GM12873 (cell line): ENCODE results near the gene H2AZ2.

ENCODE experiments used
- TF ChIP-seq, protein P1 (sequence below): IDR thresholded peaks from 2 replicates; pipeline ENCODE4 v1.5.1; 2012; ENCODE audit warnings: low read depth, mild to moderate bottlenecking, moderate library complexity, low read length, control low read depth; ENCODE audit not compliant: insufficient read depth; ENCODE audit errors: missing control alignments

The H2AZ2 gene

DNA sequence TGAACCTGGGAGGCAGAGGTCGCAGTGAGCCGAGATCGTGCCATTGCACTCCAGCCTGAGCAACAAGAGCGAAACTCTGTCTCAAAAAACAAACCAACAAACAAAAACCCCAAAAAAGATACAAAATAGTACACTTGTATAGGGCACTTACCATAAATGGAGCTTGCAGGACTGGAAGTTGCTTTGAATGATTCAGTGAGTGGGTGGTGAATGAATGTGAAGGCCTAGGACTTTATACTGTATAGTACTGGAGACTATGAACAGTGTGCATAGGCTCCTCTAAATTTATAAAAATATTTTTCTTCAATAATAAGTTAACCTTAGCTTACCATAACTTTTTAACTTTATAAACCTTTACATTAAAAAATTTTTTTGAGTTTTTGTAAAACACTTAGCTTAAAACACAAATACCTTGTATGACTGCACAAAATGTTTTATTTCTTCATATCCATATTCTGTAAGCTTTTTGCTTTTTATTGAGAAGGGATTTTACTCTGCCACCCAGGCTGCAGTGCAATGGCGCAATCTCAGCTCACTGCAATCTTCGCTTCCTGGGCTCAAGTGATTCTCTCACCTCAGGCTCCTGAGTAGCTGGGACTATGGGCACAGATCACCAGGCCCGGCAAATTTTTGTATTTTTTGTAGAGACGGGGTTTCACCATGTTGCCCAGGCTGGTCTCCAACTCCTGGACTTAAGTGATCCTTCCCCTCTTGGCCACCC, 6.9 kb upstream of the H2AZ2 start:
- TF ChIP-seq, protein P1, sequence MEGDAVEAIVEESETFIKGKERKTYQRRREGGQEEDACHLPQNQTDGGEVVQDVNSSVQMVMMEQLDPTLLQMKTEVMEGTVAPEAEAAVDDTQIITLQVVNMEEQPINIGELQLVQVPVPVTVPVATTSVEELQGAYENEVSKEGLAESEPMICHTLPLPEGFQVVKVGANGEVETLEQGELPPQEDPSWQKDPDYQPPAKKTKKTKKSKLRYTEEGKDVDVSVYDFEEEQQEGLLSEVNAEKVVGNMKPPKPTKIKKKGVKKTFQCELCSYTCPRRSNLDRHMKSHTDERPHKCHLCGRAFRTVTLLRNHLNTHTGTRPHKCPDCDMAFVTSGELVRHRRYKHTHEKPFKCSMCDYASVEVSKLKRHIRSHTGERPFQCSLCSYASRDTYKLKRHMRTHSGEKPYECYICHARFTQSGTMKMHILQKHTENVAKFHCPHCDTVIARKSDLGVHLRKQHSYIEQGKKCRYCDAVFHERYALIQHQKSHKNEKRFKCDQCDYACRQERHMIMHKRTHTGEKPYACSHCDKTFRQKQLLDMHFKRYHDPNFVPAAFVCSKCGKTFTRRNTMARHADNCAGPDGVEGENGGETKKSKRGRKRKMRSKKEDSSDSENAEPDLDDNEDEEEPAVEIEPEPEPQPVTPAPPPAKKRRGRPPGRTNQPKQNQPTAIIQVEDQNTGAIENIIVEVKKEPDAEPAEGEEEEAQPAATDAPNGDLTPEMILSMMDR = no peak

- TF ChIP-seq, protein P1 = no peak
Measured at GRCh38 chr7:44853391-44853790, 5.5 kb upstream of the H2AZ2 start.

GRCh38 chr7:44852590-44852989, 4.7 kb upstream of the H2AZ2 start:
- TF ChIP-seq, protein P1 = no peak

DNA sequence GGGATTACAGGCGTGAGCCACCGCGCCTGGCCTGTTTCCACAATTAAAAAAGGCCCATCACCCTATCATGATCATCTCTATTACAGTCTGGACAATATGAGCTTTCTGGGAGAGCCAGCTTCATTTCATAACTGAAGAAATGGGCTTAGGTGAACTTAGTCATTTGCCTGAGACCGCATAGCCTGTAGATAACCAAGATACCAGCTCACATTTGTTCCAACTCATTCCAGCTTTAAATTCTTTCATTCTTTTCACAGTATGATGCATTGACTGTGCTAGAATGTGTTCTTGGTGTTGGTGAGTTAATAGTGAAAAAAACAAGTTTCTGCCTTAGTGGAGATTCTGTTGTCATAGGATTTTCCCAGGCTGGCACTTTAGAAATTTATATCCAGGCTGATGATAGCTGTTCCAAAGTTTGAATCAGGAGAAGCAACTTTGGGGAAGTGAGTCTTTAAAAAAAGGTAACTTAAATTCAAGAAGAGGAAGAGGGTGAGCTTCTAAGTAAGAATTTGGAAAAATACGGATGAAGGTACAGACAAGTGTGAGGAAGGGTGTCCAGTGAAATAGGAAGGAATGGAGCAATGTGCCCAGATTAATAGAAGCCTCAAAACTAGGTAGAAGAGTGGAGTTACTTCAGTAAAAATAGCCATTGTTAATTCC, 2.1 kb upstream of the H2AZ2 start:
- TF ChIP-seq, protein P1 = no peak

- TF ChIP-seq, protein P1 = no peak
Measured at GRCh38 chr7:44849259-44849884, 1.5 kb upstream of the H2AZ2 start.

DNA sequence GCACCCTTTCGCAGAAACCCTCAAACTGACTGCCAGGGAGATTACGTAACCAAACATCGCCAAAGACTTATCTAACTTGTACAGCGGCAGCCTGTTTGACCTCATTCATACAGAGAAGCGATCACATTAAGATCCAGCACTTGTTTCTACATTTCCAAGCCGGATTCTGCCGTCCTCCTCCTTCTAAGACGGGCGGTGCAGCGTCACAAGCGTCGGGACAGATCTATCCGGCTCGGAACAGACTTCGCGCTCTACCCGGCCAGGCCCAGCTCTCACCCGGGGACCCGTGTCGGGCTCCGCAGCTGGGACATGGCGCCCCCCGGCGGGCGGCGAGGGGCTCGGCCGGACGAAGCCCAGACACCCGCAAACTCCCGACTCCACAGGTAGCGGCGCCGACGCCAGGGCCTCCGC, 373 bp downstream of the H2AZ2 start:
- TF ChIP-seq, protein P1 = peak; percentile 83

DNA sequence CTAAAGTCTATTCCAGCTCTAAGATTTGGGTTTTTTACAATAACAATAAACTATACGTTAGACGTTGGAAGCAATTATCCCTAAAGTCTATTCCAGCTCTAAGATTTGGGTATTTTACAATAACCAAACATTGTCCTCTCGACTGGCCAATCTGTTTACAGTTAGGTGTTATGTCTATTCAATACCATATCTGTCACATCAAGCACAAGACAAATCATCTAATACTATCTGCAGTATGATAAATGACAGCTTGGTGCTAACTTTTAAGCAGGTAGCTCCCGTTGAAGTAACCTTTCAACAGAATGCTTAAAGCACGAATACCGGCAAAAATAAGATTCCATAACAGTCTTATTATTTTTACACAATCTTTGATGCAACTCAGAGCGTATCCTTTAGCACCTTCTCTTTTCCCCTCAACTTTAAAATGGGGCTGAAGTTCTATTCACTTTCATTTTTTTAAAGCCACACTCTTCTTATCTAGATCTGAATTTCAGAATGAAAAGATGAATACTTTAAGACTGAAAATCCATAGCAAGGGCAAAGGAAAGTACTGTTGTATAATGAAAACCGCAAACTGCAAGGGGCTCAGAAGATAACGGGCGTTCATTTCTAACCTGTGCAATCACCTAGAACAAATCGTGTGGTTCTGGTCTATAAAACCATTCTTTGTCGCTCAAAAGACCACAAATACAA, 925 bp downstream of the H2AZ2 start:
- TF ChIP-seq, protein P1 = no peak
